Endothelial cell of umbilical vein (primary cell): ENCODE measurements around the gene SYDE1. TPM values are rescaled to one million over a fixed set of nuclear protein-coding genes. Genes with fewer than 3 reads are reported as not detected.

ENCODE experiments used
- BruUV-seq: library from RNA; stranded (reverse); fragments of 400-500 nt; replicated peaks from 2 replicates; lab custom pipeline; 2021; lab: Mats Ljungman, UMichigan
- CTCF ChIA-PET: fragments of 300-600, 350-600 bp; sonication (Branson Sonifier 250); formaldehyde crosslinking; loops from one replicate; lab custom pipeline; 2021; ENCODE audit warnings: antibody characterized with exemption, inconsistent platforms; lab: Charles Lee
- POLR2A ChIA-PET: fragments of 300-600, 350-600 bp; sonication (Branson Sonifier 250); formaldehyde crosslinking; loops from one replicate; lab custom pipeline; 2021; ENCODE audit warnings: antibody characterized with exemption, inconsistent platforms; lab: Charles Lee
- DNase-seq: peaks from one replicate; pipeline ENCODE4 v3.0.0-alpha.2; 2011; ENCODE audit warnings: low read depth, low spot score
- FAIRE-seq: peaks from 2 replicates; lab custom pipeline; 2011; peaks lifted over from hg19 to GRCh38; lab: Jason Lieb, UNC
- H2AFZ ChIP-seq: 2 replicates; pipeline ENCODE4 v1.6.0; 2012; ENCODE audit warnings: low read depth, low read length, control low read depth, inconsistent platforms
- H3K27ac ChIP-seq: 2 replicates; pipeline ENCODE4 v1.5.1; 2011; ENCODE audit warnings: low read depth, mild to moderate bottlenecking, control low read depth, low read length, moderate library complexity; ENCODE audit not compliant: insufficient read depth
- H3K27me3 ChIP-seq, 2 experiments: 2 replicates each; pipeline versions ENCODE4 v1.6.0 to v1.6.1; 2011; ENCODE audit warnings: low read length in 2 of 2, mixed read lengths in 1 of 2; ENCODE audit not compliant: control insufficient read depth in 2 of 2, insufficient read depth in 2 of 2
- H3K36me3 ChIP-seq, 2 experiments: 2 replicates in 1 of 2; 3 replicates in 1 of 2; pipeline ENCODE4 v1.5.1; 2011; ENCODE audit warnings: low read length in 2 of 2, mild to moderate bottlenecking in 1 of 2, moderate library complexity in 1 of 2; ENCODE audit not compliant: control insufficient read depth in 2 of 2, insufficient read depth in 2 of 2; ENCODE audit errors: extremely low read depth in 1 of 2
- H3K4me1 ChIP-seq: 3 replicates; pipeline ENCODE4 v1.5.1; 2011; ENCODE audit warnings: mild to moderate bottlenecking, low read length; ENCODE audit not compliant: control insufficient read depth, insufficient read depth; ENCODE audit errors: extremely low read depth
- H3K4me2 ChIP-seq: 2 replicates; pipeline ENCODE4 v1.6.1; 2011; ENCODE audit warnings: low read length, control low read depth, mixed read lengths; ENCODE audit not compliant: insufficient read depth
- H3K4me3 ChIP-seq, 3 experiments: fragments of 200-600 bp in 1 of 3; sonication (generic), shearing (Covaris generic) in 1 of 3; replicated peaks in 1 of 3; 2 replicates each; pipeline ENCODE4 v1.5.1; 2011 to 2016; ENCODE audit warnings: control low read depth in 3 of 3, low read length in 3 of 3, mild to moderate bottlenecking in 2 of 3, inconsistent platforms in 1 of 3, low read depth in 1 of 3, moderate library complexity in 1 of 3; ENCODE audit not compliant: insufficient read depth in 1 of 3
- H3K79me2 ChIP-seq: 2 replicates; pipeline ENCODE4 v1.6.0; 2012; ENCODE audit warnings: low read length, inconsistent platforms; ENCODE audit not compliant: control insufficient read depth, insufficient read depth
- H3K9ac ChIP-seq: replicated peaks from 2 replicates; pipeline ENCODE3; 2011; ENCODE audit warnings: low read length, control low read depth; ENCODE audit not compliant: insufficient read depth; ENCODE audit errors: extremely low read depth
- H3K9me1 ChIP-seq: replicated peaks from 3 replicates; pipeline ENCODE4 v1.6.0; 2011; ENCODE audit warnings: mild to moderate bottlenecking, low read length; ENCODE audit not compliant: control insufficient read depth, insufficient read depth; ENCODE audit errors: extremely low read depth
- H3K9me3 ChIP-seq: replicated peaks from 2 replicates; pipeline ENCODE4 v1.5.1; 2012; ENCODE audit warnings: low read length, inconsistent platforms; ENCODE audit not compliant: control insufficient read depth, insufficient read depth
- H4K20me1 ChIP-seq: replicated peaks from 2 replicates; pipeline ENCODE3; 2011; ENCODE audit warnings: mild to moderate bottlenecking, low read length; ENCODE audit not compliant: control insufficient read depth, insufficient read depth; ENCODE audit errors: extremely low read depth
- EZH2 ChIP-seq: IDR thresholded peaks from 2 replicates; pipeline ENCODE4 v1.6.1; 2012; ENCODE audit warnings: borderline replicate concordance, low read depth, mild to moderate bottlenecking, moderate library complexity, low read length, inconsistent platforms; ENCODE audit not compliant: severe bottlenecking
- FOS ChIP-seq: IDR thresholded peaks from 2 replicates; pipeline ENCODE4 v1.6.1; 2011; ENCODE audit warnings: mild to moderate bottlenecking, low read length, moderate library complexity, borderline replicate concordance; ENCODE audit not compliant: insufficient read depth
- GATA2 ChIP-seq: IDR thresholded peaks from 2 replicates; pipeline ENCODE4 v1.7.0; 2011; ENCODE audit warnings: low read depth, mild to moderate bottlenecking, moderate library complexity, mixed read lengths, low read length; ENCODE audit not compliant: insufficient read length, insufficient read depth
- JUN ChIP-seq: IDR thresholded peaks from 2 replicates; pipeline ENCODE4 v1.6.1; 2011; ENCODE audit warnings: borderline replicate concordance, low read depth; ENCODE audit not compliant: insufficient read length, insufficient read depth
- MYC ChIP-seq: IDR thresholded peaks from one replicate; pipeline ENCODE4 v1.6.1; 2011; ENCODE audit warnings: mild to moderate bottlenecking, low read depth, low read length
- POLR2A ChIP-seq: IDR thresholded peaks from 2 replicates; pipeline ENCODE4 v1.6.1; 2012; ENCODE audit warnings: low read depth, mild to moderate bottlenecking, control low read depth, low read length
- POLR2AphosphoS5 ChIP-seq: IDR thresholded peaks from 2 replicates; pipeline ENCODE4 v1.6.1; 2012; ENCODE audit warnings: low read depth, mild to moderate bottlenecking, control low read depth, low read length, moderate library complexity; ENCODE audit not compliant: insufficient read depth
- dilution Hi-C: fragments of 300-500 bp; cut with MboI; formaldehyde crosslinking; loops from one replicate; pipeline ENCODE4 v1.15.0; 2019; ENCODE audit warnings: low sequenced_read_pairs; ENCODE audit not compliant: extremely low pct_ligation_motif_present
- intact Hi-C: fragments of 100-400 bp; cut with micrococcal nuclease; formaldehyde crosslinking; loops from one replicate; pipeline ENCODE4 v1.10.0; 2022
- polyA plus RNA-seq, 4 experiments: library from polyadenylated mRNA; depleted of rRNA in 3 of 4; stranded (reverse) in 3 of 4; unstranded in 1 of 4; fragments of >200 nt; gene quantifications; 2 replicates each; pipeline versions ENCODE4 v1.2.1 to v1.2.3, GENCODE V29; 2011 to 2012; ENCODE audit warnings: missing spikeins in 1 of 4
- total RNA-seq: library from RNA; stranded (reverse); gene quantifications from 2 replicates; pipeline ENCODE4 v1.2.3, GENCODE V29; 2021
- TF ChIP-seq, protein P1 (sequence below): IDR thresholded peaks from 2 replicates; pipeline ENCODE4 v1.6.1; 2011; ENCODE audit not compliant: insufficient read depth, insufficient read length
- TF ChIP-seq, protein P2 (sequence below), 2 donors: IDR thresholded peaks; 1 replicate in 1 of 2; 2 replicates in 1 of 2; pipeline ENCODE4 v1.5.1; 2011; ENCODE audit warnings: low read length in 2 of 2, mild to moderate bottlenecking in 2 of 2, moderate library complexity in 2 of 2, control low read depth in 1 of 2, inconsistent platforms in 1 of 2, low read depth in 1 of 2; ENCODE audit not compliant: insufficient read depth in 1 of 2; ENCODE audit errors: extremely low read depth in 1 of 2

SYDE1 gene
- total and polyA plus RNA-seq, 2 donors (not counting 3 experiments of a cell fraction or from before 2014, with no cell fraction given), result 33.1 to 35.3 TPM

DNA sequence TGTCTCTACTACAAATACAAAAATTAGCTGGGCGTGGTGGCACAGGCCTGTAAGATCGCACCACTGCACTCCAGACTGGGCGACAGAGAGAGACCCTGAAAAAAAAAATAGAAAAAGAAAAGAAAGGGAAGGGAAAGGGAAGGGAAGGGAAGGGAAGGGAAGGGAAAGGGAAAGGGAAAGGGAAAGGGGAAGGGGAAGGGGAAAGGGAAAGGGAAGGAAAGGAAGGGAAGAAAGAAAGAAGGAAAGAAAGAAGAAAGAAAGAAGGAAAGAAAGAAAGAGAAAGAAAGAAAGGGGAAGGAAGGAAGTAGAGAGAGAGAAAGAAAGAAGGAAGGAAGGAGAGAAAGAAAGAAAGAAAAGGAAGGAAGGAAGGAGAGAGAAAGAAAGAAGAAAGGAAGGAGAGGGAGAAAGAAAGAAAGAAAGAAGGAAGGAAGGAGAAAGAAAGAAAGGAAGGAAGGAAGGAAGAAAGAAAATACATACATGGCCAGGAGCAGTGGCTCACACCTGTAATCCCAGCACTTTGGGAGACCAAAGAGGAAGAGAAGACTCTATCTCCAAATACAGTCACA lies 8.1 kb upstream of the SYDE1 start:
- Histone ChIP-seq H3K36me3 (no peaks in the 10 kb centered on the region), H3K79me2 (no peaks in the 10 kb centered on the region), H3K27ac (no peak overlapping the region), H3K9me1 (no peaks in the 10 kb centered on the region), H3K4me1 (peaks cover 3% of the 10 kb centered on the region), H4K20me1 (no peaks in the 10 kb centered on the region), H2AFZ (no peak overlapping the region), H3K4me3 (no peak overlapping the region), H3K9ac (no peak overlapping the region), H3K27me3 (no peaks in the 10 kb centered on the region), H3K9me3 (no peaks in the 10 kb centered on the region), H3K4me2 (no peak overlapping the region)
- ChIA-PET POLR2A (no interaction called here), CTCF (interaction anchor here (1.0 to 4.3 kb wide), 4 partner anchors 11 to 74 kb away, joined by 4 to 176 read pairs (median 20); no protein-coding TSS in a partner anchor)
- FAIRE-seq (no peak), DNase-seq (no peak)
- intact Hi-C loops, result no loop called here
- TF ChIP-seq, protein P1, sequence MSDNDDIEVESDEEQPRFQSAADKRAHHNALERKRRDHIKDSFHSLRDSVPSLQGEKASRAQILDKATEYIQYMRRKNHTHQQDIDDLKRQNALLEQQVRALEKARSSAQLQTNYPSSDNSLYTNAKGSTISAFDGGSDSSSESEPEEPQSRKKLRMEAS, result no peak
- no peak for TF ChIP-seq MYC
- no peak for TF ChIP-seq POLR2AphosphoS5
- TF ChIP-seq GATA2, result no peak
- TF ChIP-seq EZH2, result no peak
- no peak for TF ChIP-seq FOS
- TF ChIP-seq JUN, result no peak
- TF ChIP-seq POLR2A, result no peak
- TF ChIP-seq, protein P2, sequence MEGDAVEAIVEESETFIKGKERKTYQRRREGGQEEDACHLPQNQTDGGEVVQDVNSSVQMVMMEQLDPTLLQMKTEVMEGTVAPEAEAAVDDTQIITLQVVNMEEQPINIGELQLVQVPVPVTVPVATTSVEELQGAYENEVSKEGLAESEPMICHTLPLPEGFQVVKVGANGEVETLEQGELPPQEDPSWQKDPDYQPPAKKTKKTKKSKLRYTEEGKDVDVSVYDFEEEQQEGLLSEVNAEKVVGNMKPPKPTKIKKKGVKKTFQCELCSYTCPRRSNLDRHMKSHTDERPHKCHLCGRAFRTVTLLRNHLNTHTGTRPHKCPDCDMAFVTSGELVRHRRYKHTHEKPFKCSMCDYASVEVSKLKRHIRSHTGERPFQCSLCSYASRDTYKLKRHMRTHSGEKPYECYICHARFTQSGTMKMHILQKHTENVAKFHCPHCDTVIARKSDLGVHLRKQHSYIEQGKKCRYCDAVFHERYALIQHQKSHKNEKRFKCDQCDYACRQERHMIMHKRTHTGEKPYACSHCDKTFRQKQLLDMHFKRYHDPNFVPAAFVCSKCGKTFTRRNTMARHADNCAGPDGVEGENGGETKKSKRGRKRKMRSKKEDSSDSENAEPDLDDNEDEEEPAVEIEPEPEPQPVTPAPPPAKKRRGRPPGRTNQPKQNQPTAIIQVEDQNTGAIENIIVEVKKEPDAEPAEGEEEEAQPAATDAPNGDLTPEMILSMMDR (IDR thresholded peaks at IDR 0.05; ENCODE audit: extremely low read depth in 1 of 2, insufficient read depth in 1 of 2, low read depth in 1 of 2, low read length in 2 of 2), result no peak
- dilution Hi-C loops, result no loop called here
- BruUV-seq, result no TSS peak
